Transverse colon (tissue), 4 donors: ENCODE results near the gene WDFY2. TPM values are rescaled to one million over a fixed set of nuclear protein-coding genes. Genes with fewer than 3 reads are reported as not detected.

ENCODE experiments used
- DNase-seq: peaks from one replicate; pipeline ENCODE4 v3.0.0-alpha.2; 2019
- H3K27ac ChIP-seq, 4 donors: fragments of 200-600 bp; sonication (generic); 2 replicates each; pipeline ENCODE4 v1.5.1; 2016 to 2018; ENCODE audit warnings: inconsistent platforms in 4 of 4
- H3K27me3 ChIP-seq: fragments of 200-600 bp; sonication (generic); 2 replicates; pipeline ENCODE4 v1.5.1; 2017; ENCODE audit warnings: inconsistent platforms
- H3K36me3 ChIP-seq, 4 donors: fragments of 200-600 bp; sonication (generic); 2 replicates each; pipeline ENCODE4 v1.5.1; 2017 to 2019; ENCODE audit warnings: inconsistent platforms in 4 of 4
- H3K4me1 ChIP-seq, 4 donors: fragments of 200-600 bp; sonication (generic); 2 replicates each; pipeline ENCODE4 v1.5.1; 2017 to 2020; ENCODE audit warnings: inconsistent platforms in 4 of 4
- H3K4me3 ChIP-seq, 4 donors: fragments of 200-600 bp; sonication (generic); 1 replicate in 1 of 4; 2 replicates in 3 of 4; pipeline versions ENCODE4 v1.5.1 to v1.6.1; 2017 to 2019; ENCODE audit warnings: inconsistent platforms in 4 of 4
- H3K9me3 ChIP-seq, 2 donors: fragments of 200-600 bp; sonication (generic); 2 replicates each; pipeline ENCODE4 v1.5.1; 2017 to 2019; ENCODE audit warnings: inconsistent platforms in 2 of 2
- EP300 ChIP-seq: sonication (generic); formaldehyde crosslinking; IDR thresholded peaks from one replicate; pipeline ENCODE4 v1.6.1; 2017; ENCODE audit warnings: antibody characterized with exemption, low read depth
- POLR2A ChIP-seq: fragments of 450-650 bp; IDR thresholded peaks from one replicate; pipeline ENCODE4 v1.6.1; 2016; ENCODE audit warnings: antibody characterized with exemption, mild to moderate bottlenecking, moderate library complexity
- POLR2AphosphoS5 ChIP-seq, 3 donors: sonication (generic); formaldehyde crosslinking; IDR thresholded peaks; one replicate each; pipeline ENCODE4 v1.6.1; 2016; ENCODE audit warnings: antibody characterized with exemption in 3 of 3
- WGBS, 2 donors: methylation state at CpG; one replicate each; pipeline ENCODE4 v1.1.5; 2018; ENCODE audit warnings: low coverage in 1 of 2; 5-methylcytosine and 5-hydroxymethylcytosine counted together
- in situ Hi-C, 4 donors: fragments of 200-750 bp; cut with MboI; loops; one replicate each; pipeline versions ENCODE4 v1.15.0 to v1.15.1; 2017; ENCODE audit warnings: low sequenced_read_pairs in 3 of 4, low pct_ligation_motif_present in 1 of 4, low pct_unique_long_range_greater_than_20kb in 1 of 4
- intact Hi-C: fragments of 100-400 bp; cut with DNase I; formaldehyde crosslinking; loops from one replicate; pipeline ENCODE4 v1.15.1; 2023; ENCODE audit warnings: low total_unique reads
- total RNA-seq, 4 donors: library from RNA; depleted of rRNA; stranded (reverse); fragments of >200 nt; gene quantifications; one replicate each; pipeline ENCODE4 v1.1.0, GENCODE V29; 2016
- TF ChIP-seq, protein P1 (sequence below), 5 experiments: fragments of 200-600 bp in 3 of 5; fragments of 450-650 bp in 2 of 5; sonication (generic) in 3 of 5; IDR thresholded peaks; 1 replicate in 2 of 5; 2 replicates in 3 of 5; pipeline ENCODE4 v1.5.1; 2016 to 2017; ENCODE audit warnings: antibody characterized with exemption in 5 of 5, inconsistent platforms in 3 of 5, mild to moderate bottlenecking in 2 of 5, moderate library complexity in 1 of 5

Gene WDFY2
- total RNA-seq, 4 donors from 2014 or later: 2.4 to 12.3 (median 6.7) TPM

DNA sequence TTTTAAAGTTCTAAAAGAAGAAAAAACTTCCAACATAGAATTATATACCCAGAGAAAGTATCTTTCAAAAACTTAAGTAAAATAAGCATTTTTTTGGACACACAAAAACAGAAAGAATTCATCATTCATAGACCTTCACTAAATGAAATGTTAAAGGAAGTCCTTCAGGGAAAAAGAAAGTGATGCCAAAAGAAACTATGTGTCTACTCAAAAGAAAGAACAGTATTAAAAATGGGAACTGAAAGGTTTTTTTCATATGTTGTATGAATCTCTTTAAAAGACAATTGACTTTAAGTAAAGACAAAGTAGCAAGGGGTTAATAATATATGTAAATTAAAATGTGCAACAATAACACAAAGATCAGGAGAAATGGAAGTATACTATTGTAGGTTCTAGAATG lies 123.2 kb downstream of the WDFY2 start:
- no peak overlapping the region for H3K27ac ChIP-seq
- TF ChIP-seq, protein P1, sequence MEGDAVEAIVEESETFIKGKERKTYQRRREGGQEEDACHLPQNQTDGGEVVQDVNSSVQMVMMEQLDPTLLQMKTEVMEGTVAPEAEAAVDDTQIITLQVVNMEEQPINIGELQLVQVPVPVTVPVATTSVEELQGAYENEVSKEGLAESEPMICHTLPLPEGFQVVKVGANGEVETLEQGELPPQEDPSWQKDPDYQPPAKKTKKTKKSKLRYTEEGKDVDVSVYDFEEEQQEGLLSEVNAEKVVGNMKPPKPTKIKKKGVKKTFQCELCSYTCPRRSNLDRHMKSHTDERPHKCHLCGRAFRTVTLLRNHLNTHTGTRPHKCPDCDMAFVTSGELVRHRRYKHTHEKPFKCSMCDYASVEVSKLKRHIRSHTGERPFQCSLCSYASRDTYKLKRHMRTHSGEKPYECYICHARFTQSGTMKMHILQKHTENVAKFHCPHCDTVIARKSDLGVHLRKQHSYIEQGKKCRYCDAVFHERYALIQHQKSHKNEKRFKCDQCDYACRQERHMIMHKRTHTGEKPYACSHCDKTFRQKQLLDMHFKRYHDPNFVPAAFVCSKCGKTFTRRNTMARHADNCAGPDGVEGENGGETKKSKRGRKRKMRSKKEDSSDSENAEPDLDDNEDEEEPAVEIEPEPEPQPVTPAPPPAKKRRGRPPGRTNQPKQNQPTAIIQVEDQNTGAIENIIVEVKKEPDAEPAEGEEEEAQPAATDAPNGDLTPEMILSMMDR (IDR thresholded peaks at IDR 0.05): no peak
- TF ChIP-seq POLR2AphosphoS5 (IDR thresholded peaks at IDR 0.05): no peak
- TF ChIP-seq POLR2A: no peak
- TF ChIP-seq EP300: no peak
- no peaks in the 10 kb centered on the region for H3K4me1 ChIP-seq
- no peak for DNase-seq
- intact Hi-C loops (no loop called here), in situ Hi-C loops (no loop called here)
- H3K9me3 ChIP-seq: no peaks in the 10 kb centered on the region
- no peaks in the 10 kb centered on the region for H3K27me3 ChIP-seq
- no peak overlapping the region for H3K4me3 ChIP-seq
- H3K36me3 ChIP-seq: no peaks in the 10 kb centered on the region

DNA sequence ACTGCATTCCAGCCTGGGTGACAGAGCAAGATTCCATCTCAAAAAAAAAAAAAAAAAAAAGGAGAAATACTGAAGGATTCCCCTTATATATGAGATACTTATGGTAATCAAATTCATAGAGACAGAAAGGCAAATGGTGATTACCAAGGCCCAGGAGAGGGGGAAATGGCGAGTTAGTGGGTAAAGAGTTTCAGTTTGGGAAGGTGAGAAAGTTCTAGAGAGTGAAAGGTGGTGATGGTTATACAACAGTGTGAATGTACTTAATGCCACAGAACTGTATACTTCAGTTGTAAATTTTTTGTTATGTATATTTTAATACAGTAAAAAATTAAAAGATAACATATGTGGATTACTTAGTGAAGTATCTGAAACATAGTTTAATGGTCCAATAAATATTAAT lies 129.5 kb downstream of the WDFY2 start:
- no peaks in the 10 kb centered on the region for H3K27me3 ChIP-seq
- intact Hi-C loops: no loop called here
- TF ChIP-seq, protein P1 (IDR thresholded peaks at IDR 0.05): no peak
- TF ChIP-seq EP300 (no peak), POLR2AphosphoS5 (IDR thresholded peaks at IDR 0.05) (no peak), POLR2A (no peak)

DNA sequence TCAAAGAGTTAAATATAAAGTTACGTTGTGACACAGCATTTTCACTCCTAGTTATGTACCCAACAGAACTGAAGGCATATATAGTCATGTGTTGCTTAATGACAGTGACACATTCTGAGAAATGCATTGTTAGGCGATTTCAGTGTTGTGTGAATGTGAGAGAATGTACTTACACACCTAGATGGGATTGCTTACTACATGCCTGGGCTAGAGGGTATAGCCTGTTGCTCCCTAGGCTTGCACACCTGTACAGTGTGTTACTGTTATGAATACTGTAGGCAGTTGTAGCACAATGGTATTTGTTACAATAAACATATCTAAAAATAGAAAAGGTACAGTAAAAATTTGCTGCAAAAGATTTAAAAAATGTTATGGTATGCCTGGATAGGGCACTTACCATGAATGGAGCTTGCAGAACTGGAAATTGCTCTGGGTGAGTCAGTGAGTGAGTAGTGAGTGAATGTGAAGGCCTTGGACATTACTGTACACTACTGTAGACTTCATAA lies 130.5 kb downstream of the WDFY2 start:
- in situ Hi-C loops (no loop called here), intact Hi-C loops (no loop called here)
- TF ChIP-seq, protein P1 (IDR thresholded peaks at IDR 0.05): no peak
- TF ChIP-seq POLR2AphosphoS5 (IDR thresholded peaks at IDR 0.05): no peak
- Histone ChIP-seq H3K4me3 (no peak overlapping the region), H3K9me3 (no peaks in the 10 kb centered on the region), H3K4me1 (no peaks in the 10 kb centered on the region), H3K27ac (no peak overlapping the region), H3K27me3 (no peaks in the 10 kb centered on the region), H3K36me3 (no peaks in the 10 kb centered on the region)
- 67 to 75% methylated on average over 2 of the region's 2 CpGs for WGBS, 2 donors
- DNase-seq: no peak

More for the DNA sequence above, 129.5 kb downstream of the WDFY2 start:
- Histone ChIP-seq H3K4me1 (no peaks in the 10 kb centered on the region), H3K4me3 (no peak overlapping the region), H3K27ac (no peak overlapping the region), H3K36me3 (no peaks in the 10 kb centered on the region), H3K9me3 (no peaks in the 10 kb centered on the region)
- in situ Hi-C loops: no loop called here
- DNase-seq: no peak
- 80 to 86% methylated on average over 1 of the region's 1 CpG for WGBS, 2 donors

DNA sequence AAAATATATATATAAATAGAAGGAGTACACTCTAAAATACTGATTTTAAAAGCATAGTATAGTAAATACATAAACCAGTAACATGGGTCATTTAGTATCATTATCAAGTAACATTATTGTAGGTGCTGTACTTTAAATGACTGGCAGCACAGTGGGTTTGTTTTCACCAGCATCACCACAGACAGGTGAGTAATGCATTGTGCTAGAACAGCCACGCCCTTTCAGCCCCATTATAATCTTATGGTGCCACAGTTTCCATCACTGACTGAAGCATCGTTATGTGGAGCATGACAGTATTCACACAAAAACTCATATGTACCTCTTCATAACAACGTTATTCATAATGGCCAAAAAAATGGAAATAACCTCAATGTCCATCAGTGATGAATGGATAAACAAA lies 131.4 kb downstream of the WDFY2 start:
- WGBS, 2 donors: 89 to 90% methylated on average over 3 of the region's 3 CpGs
- intact Hi-C loops: no loop called here

More for the DNA sequence above, 131.4 kb downstream of the WDFY2 start:
- DNase-seq: no peak
- Histone ChIP-seq H3K4me1 (no peaks in the 10 kb centered on the region), H3K9me3 (no peaks in the 10 kb centered on the region), H3K27me3 (no peaks in the 10 kb centered on the region), H3K4me3 (no peak overlapping the region), H3K27ac (no peak overlapping the region), H3K36me3 (no peaks in the 10 kb centered on the region)
- in situ Hi-C loops: no loop called here
- TF ChIP-seq, protein P1 (IDR thresholded peaks at IDR 0.05): no peak
- TF ChIP-seq POLR2A (no peak), POLR2AphosphoS5 (IDR thresholded peaks at IDR 0.05) (no peak), EP300 (no peak)
